Lung (tissue), 12 donors: Measurements from ENCODE around the gene CRMP1. TPM values are rescaled to one million over a fixed set of nuclear protein-coding genes. Genes with fewer than 3 reads are reported as not detected.

Experiments
- ATAC-seq: fragments of 200-7000 bp; cut with Tn5 transposase; one replicate; pipeline ENCODE4 v1.9.1; 2020; ENCODE audit warnings: moderate number of reproducible peaks; ENCODE audit not compliant: insufficient read depth, low FRiP score
- DNase-seq, 3 donors: peaks; one replicate each; pipeline ENCODE4 v3.0.0-alpha.2; 2013 to 2017
- H3K27ac ChIP-seq, 2 donors: one replicate each; pipeline ENCODE4 v1.5.1; 2013; ENCODE audit warnings: mild to moderate bottlenecking in 2 of 2, moderate library complexity in 2 of 2, control low read depth in 1 of 2, inconsistent platforms in 1 of 2, low read depth in 1 of 2, low read length in 1 of 2
- H3K27me3 ChIP-seq, 3 donors: one replicate each; pipeline ENCODE4 v1.5.1; 2013; ENCODE audit warnings: low read length in 2 of 3; ENCODE audit not compliant: control insufficient read depth in 3 of 3, insufficient read depth in 3 of 3
- H3K36me3 ChIP-seq, 4 donors: one replicate each; pipeline ENCODE4 v1.5.1; 2013; ENCODE audit warnings: low read length in 4 of 4, mild to moderate bottlenecking in 1 of 4, moderate library complexity in 1 of 4; ENCODE audit not compliant: control insufficient read depth in 4 of 4, insufficient read depth in 4 of 4
- H3K4me1 ChIP-seq, 5 donors: one replicate each; pipeline ENCODE4 v1.5.1; 2013; ENCODE audit warnings: low read length in 5 of 5, mild to moderate bottlenecking in 2 of 5, moderate library complexity in 1 of 5; ENCODE audit not compliant: control insufficient read depth in 5 of 5, insufficient read depth in 5 of 5
- H3K4me3 ChIP-seq: one replicate; pipeline ENCODE4 v1.5.1; 2013; ENCODE audit warnings: mild to moderate bottlenecking, control low read depth, moderate library complexity
- H3K9ac ChIP-seq, 2 donors: one replicate each; pipeline ENCODE4 v1.5.1; 2013; ENCODE audit warnings: low read length in 2 of 2, control low read depth in 1 of 2; ENCODE audit not compliant: insufficient read depth in 1 of 2
- H3K9me3 ChIP-seq, 4 donors: one replicate each; pipeline ENCODE4 v1.5.1; 2013; ENCODE audit warnings: low read length in 3 of 4, mild to moderate bottlenecking in 1 of 4, moderate library complexity in 1 of 4; ENCODE audit not compliant: control insufficient read depth in 4 of 4, insufficient read depth in 3 of 4
- WGBS, 2 donors: extraction: QIAGEN DNeasy Blood & Tissue Kit; methylation state at CpG; one replicate each; pipeline ENCODE4 v1.1.7; 2013; 5-methylcytosine and 5-hydroxymethylcytosine counted together
- polyA plus RNA-seq, 2 donors: library from polyadenylated mRNA; stranded (reverse); fragments of 200-250 nt; gene quantifications; one replicate each; pipeline ENCODE4 v1.2.1, GENCODE V29; 2013
- total RNA-seq, 2 donors: library from RNA; depleted of rRNA in 1 of 2; stranded (reverse); fragments of >200 nt in 1 of 2; gene quantifications; one replicate each; pipeline ENCODE4 v1.2.1, GENCODE V29; 2014 to 2021
- TF ChIP-seq, protein P1 (sequence below): IDR thresholded peaks from 2 replicates; pipeline ENCODE4 v1.5.1; 2012; ENCODE audit warnings: mild to moderate bottlenecking; ENCODE audit errors: control extremely low read depth, extremely low read depth
- donor health status: control.
- donor health status: control.
- donor health status: Bipolar disorder and iron deficiency.
- donor health status: healthy.
- donor health status: DM: yes; HTN: yes; CAD: no.

Gene CRMP1
- total and polyA plus RNA-seq, 4 donors: 2.1 to 24.4 (median 4.6) TPM

DNA sequence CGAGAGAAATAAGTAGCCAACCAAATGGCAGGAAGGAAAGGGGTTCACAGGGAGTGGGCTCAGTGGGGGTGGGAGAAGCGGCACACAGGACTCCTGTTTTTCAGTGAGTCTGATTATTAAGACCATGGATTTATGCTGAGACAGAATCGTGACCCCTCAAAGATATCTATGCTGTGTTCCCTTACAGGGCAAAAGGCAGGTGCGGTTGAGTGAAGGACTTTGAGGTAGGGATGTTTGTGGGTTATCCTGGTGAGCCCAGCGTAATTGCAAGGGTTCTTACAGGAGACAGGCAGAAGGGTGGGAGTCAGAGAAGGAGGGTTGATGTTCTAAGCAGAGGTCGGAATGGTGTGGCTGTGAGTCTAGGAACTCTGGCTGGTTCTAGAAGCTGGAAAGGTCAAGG, 108.9 kb downstream of the CRMP1 start:
- ATAC-seq: no peak
- 92 to 93% methylated on average over 6 of the region's 6 CpGs for WGBS, 2 donors
- Histone ChIP-seq H3K4me1 (no peaks in the 10 kb centered on the region), H3K27ac (no peak overlapping the region), H3K9me3 (peaks cover 0 to 2% (median 0%) of the 10 kb centered on the region in 4 donors), H3K4me3 (no peak overlapping the region), H3K36me3 (peaks cover 0 to 35% (median 20%) of the 10 kb centered on the region in 4 donors), H3K27me3 (no peaks in the 10 kb centered on the region), H3K9ac (no peak overlapping the region)
- TF ChIP-seq, protein P1, sequence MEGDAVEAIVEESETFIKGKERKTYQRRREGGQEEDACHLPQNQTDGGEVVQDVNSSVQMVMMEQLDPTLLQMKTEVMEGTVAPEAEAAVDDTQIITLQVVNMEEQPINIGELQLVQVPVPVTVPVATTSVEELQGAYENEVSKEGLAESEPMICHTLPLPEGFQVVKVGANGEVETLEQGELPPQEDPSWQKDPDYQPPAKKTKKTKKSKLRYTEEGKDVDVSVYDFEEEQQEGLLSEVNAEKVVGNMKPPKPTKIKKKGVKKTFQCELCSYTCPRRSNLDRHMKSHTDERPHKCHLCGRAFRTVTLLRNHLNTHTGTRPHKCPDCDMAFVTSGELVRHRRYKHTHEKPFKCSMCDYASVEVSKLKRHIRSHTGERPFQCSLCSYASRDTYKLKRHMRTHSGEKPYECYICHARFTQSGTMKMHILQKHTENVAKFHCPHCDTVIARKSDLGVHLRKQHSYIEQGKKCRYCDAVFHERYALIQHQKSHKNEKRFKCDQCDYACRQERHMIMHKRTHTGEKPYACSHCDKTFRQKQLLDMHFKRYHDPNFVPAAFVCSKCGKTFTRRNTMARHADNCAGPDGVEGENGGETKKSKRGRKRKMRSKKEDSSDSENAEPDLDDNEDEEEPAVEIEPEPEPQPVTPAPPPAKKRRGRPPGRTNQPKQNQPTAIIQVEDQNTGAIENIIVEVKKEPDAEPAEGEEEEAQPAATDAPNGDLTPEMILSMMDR: no peak
- DNase-seq: no peak

DNA sequence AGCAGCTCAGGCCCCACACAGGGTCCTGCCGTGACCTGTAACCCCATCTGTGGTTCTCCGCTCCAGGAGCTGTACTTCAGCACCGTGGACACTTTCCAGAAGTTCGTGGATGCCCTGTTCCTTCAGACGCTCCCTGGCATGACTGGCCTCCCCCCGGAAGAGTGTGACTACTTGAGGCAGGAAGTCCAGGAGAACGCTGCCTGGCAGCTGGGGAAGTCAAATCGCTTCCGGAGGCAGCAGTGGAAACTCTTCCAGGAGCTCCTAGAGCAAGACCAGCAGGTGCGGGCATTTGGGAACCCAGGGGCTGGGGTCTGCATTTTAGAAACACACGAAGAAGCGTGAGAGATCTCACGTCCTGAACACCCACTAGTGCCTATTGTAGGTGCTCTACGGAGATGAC, 109.4 kb downstream of the CRMP1 start:
- 83 to 84% methylated on average over 14 of the region's 14 CpGs for WGBS, 2 donors
- no peak for DNase-seq
- Histone ChIP-seq H3K27me3 (no peaks in the 10 kb centered on the region), H3K4me3 (no peak overlapping the region), H3K4me1 (no peaks in the 10 kb centered on the region), H3K9me3 (peaks cover 0 to 2% (median 0%) of the 10 kb centered on the region in 4 donors), H3K36me3 (peaks cover 0 to 35% (median 20%) of the 10 kb centered on the region in 4 donors), H3K9ac (no peak overlapping the region), H3K27ac (no peak overlapping the region)
- TF ChIP-seq, protein P1: no peak
- no peak for ATAC-seq

DNA sequence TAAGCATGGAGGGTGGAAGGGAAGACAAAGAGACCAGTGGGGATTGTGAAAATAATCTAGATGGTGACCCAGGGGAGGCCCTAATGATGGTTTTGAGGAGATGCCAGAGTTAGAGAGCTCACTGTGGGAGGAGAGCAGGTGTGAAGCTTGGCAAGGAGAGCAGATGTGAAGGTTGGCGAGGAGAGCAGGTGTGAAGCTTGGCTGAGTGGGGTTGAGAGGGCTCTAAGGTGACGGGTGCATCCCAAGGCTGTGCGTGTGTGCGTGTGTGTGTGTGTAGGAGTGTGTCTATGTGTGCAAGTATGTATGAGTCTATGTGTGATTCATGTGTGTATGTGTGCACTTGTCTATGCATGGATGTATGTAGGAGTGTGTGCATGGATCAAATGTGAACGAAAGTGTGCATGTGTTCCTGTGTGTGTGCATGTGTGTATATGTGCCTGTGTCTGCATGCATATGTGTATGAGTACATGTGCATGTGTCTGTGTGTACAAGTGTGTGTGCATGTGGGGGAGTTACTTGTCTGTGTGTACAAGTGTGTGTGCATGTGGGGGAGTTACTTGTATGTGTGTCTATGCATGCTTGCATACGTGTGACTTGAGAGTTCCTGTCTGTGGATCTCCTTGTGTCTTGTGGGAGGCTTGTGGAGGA, 109.9 kb downstream of the CRMP1 start:
- no peak overlapping the region for H3K9ac ChIP-seq
- H3K4me1 ChIP-seq: no peaks in the 10 kb centered on the region
- peaks cover 0 to 2% (median 0%) of the 10 kb centered on the region in 4 donors for H3K9me3 ChIP-seq
- H3K27me3 ChIP-seq: no peaks in the 10 kb centered on the region
- H3K27ac ChIP-seq: no peak overlapping the region
- DNase-seq (no peak), ATAC-seq (peak; percentile 27)
- no peak overlapping the region for H3K4me3 ChIP-seq
- WGBS, 2 donors: 92 to 94% methylated on average over 6 of the region's 6 CpGs
- H3K36me3 ChIP-seq: peaks cover 0 to 32% (median 19%) of the 10 kb centered on the region in 4 donors
- TF ChIP-seq, protein P1: no peak
